ENCODE measurements around the gene DAPL1. TPM values are rescaled to one million over a fixed set of nuclear protein-coding genes. Genes with fewer than 3 reads are reported as not detected.
A peak's percentile ranks its signal among the peaks of the same experiment; 100 is the strongest.

Gene DAPL1
- polyA plus RNA-seq, 10 donors, result 0.36 to 13.9 (median 0.57) TPM; not detected in 3

DNA sequence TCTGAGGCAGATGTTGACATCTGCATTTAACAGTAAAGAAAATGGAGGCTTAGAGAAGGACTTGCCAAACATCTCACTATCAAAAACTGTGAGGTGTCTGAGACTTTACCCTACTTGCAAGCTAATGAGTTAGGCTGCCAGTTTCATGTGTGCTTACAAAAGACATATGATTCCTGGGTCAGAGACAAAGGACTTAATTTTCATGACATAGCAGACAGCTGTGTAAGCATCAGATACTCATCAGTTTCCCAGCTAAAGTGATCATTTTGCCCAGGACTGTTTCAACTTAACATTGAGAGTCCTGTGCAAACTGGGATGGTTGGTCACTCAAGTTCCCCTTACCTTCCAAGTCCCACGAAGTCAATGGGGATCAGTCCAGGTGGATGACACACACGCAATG is 18.9 kb upstream of the DAPL1 start:
- DNase-seq, result no peak

- DNase-seq, result no peak
Measured at GRCh38 chr2:158777077-158777476, 18.0 kb upstream of the DAPL1 start.

- no peak for DNase-seq
Measured at GRCh38 chr2:158778243-158778642, 16.9 kb upstream of the DAPL1 start.

- no peak for DNase-seq
Measured at GRCh38 chr2:158779621-158780020, 15.5 kb upstream of the DAPL1 start.

DNA sequence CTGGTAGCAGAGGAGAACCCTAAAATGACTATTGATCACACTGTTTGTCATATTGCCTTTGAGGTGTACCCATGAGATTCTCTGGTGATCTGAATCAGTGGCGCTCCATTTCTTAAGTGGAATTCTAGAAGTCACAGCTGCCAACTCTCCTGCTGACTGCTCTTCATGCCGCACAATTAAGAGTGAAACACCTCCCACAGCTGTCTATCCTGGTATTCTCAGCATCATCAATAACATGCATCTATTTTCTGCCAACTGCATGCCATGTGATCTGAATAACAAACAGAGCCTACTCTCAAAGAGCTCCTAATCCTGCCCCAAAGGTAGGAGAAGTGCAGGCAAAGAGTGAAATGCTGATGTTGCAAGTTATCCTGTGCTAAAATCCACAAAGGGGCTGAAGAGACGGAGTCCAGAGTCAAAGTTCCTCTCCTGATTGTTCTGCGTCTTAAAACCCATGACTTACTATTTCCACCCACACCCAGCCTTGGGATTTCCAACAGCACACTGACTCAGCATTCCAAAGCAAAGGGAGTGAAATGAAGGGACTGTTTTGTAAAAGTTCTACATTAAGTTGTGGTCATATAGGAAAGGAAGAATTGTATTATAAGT is 13.7 kb upstream of the DAPL1 start:
- DNase-seq, result peak; percentile 26 to 45 (median 38)

- no peak for DNase-seq
Measured at GRCh38 chr2:158782136-158782535, 13.0 kb upstream of the DAPL1 start.

DNA sequence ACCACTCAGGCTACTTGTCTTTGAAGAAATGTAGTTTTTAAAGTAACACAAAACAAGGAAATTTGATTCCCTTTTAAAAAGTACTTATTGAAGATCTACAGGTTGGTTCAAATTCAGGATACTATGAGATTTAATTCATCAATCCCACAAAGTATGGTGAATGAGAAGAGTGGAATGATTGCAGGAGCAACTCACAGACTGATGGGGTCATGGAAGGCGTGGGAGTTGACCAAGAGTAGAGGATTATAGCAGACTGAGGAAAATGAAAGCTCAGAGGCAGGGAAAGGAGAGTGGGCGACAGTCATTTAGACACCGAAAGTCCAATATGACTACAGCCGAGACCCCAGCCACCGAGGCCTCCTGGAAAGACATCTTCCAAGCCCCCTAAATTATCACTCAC is 12.5 kb upstream of the DAPL1 start:
- DNase-seq, result no peak

GRCh38 chr2:158783923-158784322 is 11.2 kb upstream of the DAPL1 start:
- no peak for DNase-seq

GRCh38 chr2:158786897-158787296 is 8.2 kb upstream of the DAPL1 start:
- DNase-seq, result no peak

- DNase-seq, result no peak
Measured at GRCh38 chr2:158788951-158789350, 6.2 kb upstream of the DAPL1 start.

GRCh38 chr2:158796652-158797051 is 1.5 kb downstream of the DAPL1 start:
- no peak for DNase-seq

DNA sequence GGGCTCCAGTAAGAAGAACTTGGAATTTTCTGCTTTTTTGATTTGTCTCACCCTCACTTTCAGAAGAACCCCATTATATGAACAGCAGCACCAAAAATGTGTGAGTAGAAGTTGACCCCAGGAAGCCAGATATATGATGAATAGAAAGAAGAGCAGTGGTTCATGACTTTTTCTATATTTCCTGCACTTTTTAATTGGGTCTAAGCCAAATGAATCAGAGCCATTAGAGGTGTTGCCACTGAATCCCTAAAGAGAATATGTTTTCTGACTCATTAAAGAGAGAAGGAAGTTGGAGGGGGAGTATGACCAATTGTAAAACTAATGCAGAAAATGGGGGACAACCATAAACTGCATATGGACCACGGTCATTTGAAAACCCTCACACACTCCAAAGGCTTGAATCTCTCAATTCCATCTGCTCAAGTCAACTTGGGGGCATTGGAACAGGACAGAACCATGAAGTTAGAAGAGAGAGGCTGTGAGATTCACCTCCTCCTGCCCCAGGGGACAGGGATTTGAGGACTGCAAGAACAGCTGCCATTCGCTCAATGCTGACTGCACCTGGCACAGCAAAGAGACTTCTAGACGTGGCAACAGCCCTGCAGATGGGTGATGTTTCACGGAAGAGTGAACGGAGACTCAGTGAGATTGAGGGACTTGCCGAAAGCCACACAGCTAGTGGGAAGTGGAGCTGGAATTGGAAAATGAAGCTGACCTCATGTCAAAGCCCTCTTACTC is 3.0 kb downstream of the DAPL1 start:
- no peak for DNase-seq

DNA sequence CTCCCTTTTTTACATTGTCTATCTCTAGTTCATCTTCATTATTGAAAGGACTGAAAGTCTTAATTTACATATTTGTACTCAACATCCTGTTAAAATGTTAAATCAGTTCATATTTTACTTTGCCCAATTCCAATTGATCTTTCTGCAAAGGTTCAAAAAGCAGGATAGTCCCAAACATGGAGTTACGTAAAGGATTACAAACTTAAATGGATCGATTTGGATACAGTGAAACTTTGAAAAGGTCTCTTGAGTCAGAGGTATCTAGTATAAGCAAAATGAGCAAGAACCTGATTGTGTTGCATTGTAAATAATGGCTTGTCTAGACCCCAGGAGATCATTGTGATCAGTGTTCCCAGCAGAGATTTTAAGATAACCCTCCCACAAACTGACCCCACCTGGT is 4.1 kb downstream of the DAPL1 start:
- no peak for DNase-seq

GRCh38 chr2:158803506-158803905 is 8.4 kb downstream of the DAPL1 start:
- DNase-seq, result no peak

DNA sequence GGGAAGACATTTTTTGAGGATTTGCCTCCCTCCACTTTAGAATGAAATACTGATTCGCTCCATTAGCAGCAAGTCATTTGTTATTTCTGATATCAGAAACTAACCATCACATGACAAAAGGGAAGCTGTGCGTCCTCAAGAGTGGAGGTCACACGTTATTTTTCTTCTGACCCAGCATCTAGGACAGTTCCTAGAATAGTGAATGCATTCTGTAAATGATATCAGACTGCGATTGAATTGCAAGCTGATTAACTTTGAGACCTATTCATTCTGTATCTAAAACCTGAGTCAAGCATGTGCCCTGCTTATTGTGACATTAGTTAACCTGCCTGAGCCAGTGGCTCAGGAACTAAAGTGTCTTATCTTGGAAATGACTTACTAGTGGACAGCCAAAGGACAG is 10.1 kb downstream of the DAPL1 start:
- no peak for DNase-seq

DNA sequence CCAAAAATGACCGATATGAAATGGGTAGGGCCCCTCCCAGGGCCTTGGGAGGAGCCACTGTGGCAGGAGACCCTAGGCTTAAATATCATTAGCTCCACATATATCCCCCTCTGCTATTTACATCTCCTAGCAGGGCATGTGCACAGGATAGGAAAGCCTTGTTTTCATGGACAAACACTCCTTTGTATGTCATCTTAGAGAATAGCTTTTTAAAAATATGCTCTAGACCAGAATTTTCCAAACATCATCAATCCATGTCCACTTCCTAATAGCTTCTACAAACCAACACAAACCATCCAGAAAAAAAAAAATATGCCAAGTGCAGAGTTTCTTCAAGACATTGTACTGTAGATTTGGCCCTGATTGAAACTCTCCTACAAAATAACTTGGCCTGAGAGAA is 10.8 kb downstream of the DAPL1 start:
- no peak for DNase-seq

DNA sequence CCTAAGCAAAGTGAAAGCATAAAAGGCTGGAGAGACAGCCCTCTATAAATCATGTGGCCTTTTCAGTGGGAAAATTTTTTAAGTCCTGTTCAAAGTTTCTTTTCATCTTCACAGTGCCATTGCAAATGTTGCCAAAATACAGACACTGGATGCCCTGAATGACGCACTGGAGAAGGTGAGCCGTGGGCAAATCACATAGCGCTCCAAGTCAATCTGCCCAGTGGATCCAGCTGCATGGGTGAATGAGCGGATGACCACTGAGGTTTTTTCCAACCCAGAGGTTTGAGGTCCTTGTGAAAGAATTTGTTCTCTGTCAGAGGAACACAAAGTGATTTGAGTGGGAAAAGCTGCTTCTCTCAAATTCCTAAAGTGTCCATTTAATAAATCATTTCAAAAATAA is 11.8 kb downstream of the DAPL1 start:
- DNase-seq, result no peak

DNA sequence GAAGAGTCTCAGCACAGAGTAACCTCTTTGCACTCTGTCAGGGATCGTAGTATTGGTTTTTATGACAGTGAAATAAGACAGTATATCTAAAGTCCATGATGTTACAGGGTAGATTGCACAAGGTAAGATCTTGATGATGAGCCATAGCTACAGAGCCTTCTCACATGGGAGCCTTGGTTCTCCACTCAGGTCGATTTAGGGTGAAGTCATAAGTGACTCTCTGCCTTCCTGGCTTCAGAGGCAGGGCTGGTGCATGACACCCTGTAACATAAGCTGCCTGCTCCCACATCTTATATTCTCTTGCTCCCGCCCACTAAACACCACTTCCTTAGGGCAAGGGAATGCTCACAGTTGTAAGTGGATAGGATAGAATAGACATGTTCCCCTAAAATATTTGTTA is 13.3 kb downstream of the DAPL1 start:
- DNase-seq, result no peak

DNA sequence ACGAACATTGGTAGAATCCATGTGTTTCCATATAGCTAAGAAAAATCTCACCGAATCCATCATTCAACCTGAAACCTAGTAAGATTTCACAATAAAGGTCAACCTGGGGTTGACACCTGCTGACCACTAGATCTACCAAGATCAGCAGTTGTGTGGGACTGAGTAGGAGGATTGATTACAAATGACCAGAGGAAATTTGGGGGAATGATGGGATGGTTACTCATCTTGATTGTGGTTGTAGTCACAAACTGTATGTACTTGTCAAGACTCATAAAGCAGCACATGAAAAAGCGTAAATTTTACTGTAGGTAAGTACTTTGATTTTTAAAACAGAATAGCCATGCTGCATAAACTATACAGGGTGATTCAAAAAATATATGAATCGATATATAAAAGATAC is 14.7 kb downstream of the DAPL1 start:
- DNase-seq, result no peak

- DNase-seq, result no peak
Measured at GRCh38 chr2:158810731-158811460, 15.8 kb downstream of the DAPL1 start.

DNA sequence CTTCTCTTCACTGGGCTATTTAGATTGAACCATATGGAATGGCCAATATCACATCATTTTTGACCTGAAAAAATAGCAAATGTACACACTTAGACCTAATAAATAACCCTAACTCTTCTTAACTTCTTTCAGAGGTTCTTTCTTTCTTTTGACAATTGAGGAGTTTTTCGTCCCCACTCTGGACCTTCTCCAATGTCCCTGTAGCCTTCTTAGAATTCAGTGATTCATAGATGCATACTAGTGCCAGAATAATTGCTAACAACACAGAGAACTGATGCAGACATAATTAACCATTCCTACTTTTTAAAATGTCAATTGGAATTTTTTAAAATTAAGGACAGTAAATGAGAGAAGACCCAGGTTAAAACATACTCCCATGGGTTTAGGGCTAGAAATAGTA is 20.0 kb downstream of the DAPL1 start:
- DNase-seq, result no peak

GRCh38 chr2:158815658-158816057 is 20.5 kb downstream of the DAPL1 start:
- peak; percentile 26 to 50 (median 34) for DNase-seq

- DNase-seq, result no peak
Measured at GRCh38 chr2:158817588-158817987, 22.5 kb downstream of the DAPL1 start.
